ENCODE results near the gene NT5M.

NT5M gene

DNA sequence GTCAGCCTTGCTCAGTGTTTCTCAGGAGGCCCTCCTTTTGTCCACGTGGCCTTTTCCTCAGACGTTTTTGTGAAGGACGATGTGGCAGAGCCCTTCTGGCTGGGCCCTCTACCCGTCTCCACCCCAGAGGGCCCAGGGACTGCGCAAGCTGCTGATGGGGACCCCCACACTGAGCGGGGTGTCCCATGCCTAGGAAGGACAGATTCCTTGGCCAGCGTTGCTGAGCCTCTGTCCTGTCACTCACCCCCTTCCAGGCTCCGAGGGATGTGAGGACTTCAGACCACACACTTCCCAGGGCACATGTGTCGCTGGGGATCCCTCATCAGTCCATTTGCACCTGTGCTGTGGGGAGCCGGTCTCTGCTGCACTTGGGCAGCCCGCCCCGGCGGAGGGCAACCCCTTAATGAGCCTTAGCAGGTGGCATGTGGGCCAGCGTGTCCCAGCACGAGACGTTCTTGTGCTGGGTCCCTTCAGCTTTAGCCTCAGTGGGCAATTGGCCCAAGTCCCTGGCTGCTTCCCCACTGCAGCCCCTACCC is 48.3 kb downstream of the NT5M start:
- DNase-seq = no peak
- in situ Hi-C loops (cut with MboI; ENCODE audit: low pct_unique_long_range_greater_than_20kb, low sequenced_read_pairs) = loop anchor here (25.0 kb wide), 2 partner anchors 211 to 286 kb away; no protein-coding TSS in a partner anchor

DNA sequence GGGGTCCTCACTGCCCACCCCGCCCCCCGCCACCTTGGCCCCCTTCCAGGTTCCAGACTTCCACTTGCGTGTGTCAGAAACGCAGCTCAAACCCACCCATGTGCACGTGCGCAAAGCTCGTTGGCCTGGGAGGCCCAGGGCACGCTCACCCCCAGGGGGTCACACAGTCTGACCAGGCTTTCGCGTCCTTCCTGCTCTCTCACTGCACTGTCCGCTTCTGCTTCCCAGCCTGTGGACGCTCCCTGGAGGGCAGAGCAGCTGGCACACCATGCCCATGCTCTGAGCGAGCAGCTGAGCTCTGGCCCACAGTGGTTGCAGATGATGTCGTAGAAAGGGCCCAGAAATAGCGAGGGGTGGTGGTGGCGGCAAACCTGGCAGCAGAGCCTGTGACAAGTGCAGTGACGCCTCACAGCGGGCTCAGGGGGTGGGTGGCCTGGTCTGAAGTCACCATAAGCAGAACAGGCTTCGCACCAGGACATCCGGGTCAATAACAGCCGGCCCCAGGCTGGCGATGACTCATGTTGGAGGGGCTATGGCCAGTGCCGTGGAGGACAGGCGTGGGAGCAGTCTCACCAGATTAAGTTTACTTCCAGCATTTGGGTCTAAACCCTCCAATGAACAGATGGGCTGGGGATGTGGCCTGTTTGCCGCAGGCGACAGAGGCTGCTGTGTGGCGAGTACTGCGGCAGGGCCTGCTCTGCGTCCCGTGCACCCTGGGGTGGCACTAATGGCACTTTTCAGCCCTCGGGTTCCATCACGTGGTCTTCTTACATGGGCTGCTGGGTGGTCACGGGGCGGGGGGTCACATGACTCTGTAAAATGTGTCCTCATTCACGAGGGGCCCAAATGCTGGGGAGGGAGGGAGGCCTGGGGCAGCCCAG is 49.0 kb downstream of the NT5M start:
- in situ Hi-C loops (cut with MboI; ENCODE audit: low pct_unique_long_range_greater_than_20kb, low sequenced_read_pairs) = loop anchor here (25.0 kb wide), 2 partner anchors 210 to 285 kb away; no protein-coding TSS in a partner anchor
- DNase-seq = no peak

DNA sequence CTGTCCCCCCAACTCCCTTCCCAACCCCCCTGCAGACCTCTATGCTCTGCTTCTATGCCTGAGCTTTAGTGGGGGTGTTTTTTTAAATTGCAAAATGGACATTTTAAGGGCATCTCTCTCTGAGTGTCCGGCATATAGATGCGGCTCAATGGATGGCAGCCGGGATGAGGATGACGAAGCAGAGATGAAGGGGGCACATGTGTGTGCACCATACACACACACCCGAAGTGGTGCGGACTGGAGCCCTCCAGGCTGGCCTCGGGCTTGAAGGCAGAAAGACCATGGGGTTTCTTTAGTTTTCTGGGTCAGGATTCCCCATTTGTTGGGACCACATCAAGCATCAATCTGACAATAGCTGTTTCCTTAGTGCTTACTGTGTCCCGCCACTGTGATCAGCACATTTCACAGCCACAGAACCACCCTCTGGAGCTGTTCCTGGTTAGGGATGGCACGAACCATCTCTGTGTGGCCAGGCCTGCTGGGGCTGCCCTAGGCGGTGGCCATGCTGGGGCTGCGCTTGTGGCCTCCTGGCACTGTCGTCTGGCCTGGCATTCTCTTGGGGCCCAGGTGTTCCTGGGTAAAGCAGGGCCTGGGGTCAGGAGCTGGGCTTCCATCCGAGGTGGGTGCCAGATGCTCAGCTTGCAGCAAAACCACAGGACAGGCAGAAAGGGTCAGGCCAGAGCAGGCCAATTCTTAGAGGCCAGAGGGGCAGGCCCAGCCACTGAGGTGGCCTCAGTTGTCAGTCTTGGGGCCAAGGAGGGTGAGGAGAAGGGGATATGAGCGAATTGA is 49.9 kb downstream of the NT5M start:
- in situ Hi-C loops (cut with MboI; ENCODE audit: low pct_unique_long_range_greater_than_20kb, low sequenced_read_pairs) = loop anchor here (25.0 kb wide), 2 partner anchors 209 to 284 kb away; no protein-coding TSS in a partner anchor
- DNase-seq = no peak

DNA sequence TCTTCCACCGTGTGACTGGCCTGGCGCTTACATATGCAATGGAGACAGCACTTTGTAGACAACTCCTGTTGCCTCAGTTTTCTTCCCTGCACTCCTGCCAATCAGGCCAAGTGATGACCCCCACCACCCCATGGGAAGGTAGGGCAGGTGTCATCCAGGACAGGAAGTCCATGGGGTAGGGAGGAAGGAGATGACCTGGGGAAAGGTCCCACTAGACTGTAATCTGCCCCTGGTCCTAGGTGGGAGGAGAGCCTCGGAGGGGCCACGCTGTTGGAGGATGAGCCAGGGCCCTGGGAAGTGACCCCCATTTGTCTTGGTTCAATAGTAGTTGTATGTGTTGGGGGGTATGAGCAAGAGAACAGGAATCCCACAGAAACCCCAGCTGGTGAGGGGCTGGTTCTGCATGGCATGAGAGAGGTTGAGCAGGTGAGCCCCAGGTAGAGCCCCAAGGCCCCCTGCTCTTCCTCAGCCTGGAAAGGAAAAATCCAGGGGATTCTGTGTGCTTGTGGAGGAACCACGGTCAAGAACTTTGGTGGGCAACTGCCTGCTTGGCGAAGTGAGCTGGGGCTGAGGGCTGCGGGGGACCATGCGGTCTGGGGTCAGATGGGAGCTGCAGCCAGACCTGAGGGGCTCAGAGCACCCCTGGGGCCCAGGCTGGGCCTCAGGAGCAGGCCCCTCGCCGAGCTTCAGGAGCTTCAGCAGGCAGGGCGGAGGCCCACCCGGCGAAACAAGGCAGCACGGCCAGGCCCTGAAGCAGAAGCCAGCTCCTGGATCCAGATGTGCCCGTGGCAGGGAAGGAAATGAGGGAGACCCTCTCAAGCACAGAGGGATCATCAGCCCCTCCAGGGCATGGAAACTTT is 50.7 kb downstream of the NT5M start:
- in situ Hi-C loops (cut with MboI; ENCODE audit: low pct_unique_long_range_greater_than_20kb, low sequenced_read_pairs) = loop anchor here (25.0 kb wide), 2 partner anchors 208 to 283 kb away; no protein-coding TSS in a partner anchor
- no peak for DNase-seq

DNA sequence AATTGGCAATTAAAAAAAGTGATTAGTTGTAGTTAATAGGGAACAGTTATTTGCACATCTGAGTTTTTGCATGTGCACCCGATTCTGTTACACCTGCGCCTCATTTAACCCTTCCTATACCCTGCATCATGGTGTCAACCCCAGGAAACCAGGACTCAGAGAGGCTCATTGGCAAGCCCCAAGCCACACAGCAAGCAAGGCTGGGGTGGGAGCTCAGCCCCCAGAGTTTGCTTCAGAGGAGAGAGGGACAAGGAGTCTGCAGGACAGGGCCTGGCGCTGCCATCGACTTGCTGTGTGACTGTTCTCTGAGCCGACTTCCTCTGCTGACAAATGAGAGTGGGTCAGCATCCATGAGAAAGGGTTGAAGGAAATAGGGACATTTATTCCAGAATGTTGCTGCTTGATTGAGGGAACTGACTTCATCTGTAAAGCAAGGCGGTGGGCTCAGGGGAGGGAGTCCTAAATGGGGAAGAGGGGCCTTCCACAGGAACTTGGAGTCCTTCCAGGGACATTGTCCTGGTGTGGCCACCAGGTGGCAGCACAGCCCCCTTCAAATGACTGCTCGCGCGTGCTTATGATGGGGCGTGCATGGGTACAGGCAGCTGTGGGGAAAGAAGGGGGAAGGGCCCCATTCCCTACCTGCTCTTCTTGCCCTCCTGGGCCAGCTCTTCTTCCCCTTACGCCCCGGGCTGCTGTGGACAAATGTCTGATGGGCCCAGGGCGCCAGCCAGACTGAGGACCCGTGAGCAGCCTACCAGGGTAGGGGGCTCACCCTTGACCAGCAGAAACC is 51.6 kb downstream of the NT5M start:
- in situ Hi-C loops (cut with MboI; ENCODE audit: low pct_unique_long_range_greater_than_20kb, low sequenced_read_pairs) = loop anchor here (25.0 kb wide), 2 partner anchors 208 to 283 kb away; no protein-coding TSS in a partner anchor
- DNase-seq = peak; percentile 91

DNA sequence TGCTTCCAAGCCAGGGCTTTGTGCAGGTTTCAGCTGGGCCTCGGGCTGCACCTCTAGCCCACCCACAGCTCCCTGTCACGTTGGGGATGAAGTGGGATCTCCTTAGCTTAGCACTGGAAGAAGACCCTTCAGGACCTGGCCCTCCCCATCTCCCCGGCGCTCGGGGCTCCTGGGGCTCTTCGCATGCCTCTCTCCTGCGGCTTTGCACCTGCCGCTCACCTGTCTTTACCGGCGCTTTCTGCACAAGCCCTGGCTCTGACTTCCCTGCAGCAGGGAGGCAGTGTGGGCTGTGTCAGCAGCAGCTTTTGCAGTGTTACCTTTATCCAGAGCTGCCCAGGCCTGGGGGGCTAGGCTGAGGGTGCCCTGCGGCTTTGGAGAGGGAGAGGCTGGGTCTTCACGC is 52.3 kb downstream of the NT5M start:
- in situ Hi-C loops (cut with MboI; ENCODE audit: low pct_unique_long_range_greater_than_20kb, low sequenced_read_pairs) = loop anchor here (25.0 kb wide), 2 partner anchors 207 to 282 kb away; no protein-coding TSS in a partner anchor

DNA sequence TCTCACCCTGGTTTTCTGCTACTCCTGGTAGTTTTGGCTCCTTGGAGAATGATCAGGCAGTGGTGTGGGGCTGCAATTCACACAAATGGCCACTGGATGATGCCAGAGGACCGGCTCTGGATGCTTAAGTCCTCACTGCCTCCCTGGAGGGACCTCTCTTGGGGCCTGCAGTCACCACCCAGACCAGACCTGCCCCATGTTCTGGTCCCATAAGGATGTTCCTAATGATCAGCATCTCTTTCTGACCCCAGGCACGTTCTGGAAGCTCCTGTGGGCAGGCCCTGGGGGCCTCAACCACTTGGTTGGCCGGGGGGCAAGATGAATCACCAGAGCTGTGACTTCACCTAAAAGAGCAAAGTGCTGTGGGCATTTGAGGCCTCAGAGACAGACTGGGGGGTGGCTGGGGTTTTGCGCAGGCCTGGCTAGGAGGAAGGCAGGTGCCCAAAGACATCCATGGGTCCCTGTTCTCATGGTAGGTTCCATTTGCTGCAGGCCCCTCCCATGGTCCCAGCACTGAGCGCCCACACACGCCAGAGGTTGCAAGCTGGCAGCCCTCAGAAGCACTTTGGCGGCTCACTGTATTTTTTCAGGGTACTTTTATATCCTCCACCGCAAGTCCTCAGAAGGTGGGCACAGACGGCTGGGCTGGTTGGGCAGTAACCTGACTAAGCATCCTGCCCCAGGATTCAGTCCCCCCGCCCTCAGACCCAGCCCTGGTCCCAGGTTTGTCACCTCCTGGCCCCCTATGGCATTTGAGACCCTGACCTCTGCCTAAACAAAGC is 53.2 kb downstream of the NT5M start:
- peak; percentile 92 for DNase-seq
- in situ Hi-C loops (cut with MboI; ENCODE audit: low pct_unique_long_range_greater_than_20kb, low sequenced_read_pairs) = loop anchor here (25.0 kb wide), 2 partner anchors 206 to 281 kb away; no protein-coding TSS in a partner anchor

More for the DNA sequence above, 52.3 kb downstream of the NT5M start:
- no peak for DNase-seq

DNA sequence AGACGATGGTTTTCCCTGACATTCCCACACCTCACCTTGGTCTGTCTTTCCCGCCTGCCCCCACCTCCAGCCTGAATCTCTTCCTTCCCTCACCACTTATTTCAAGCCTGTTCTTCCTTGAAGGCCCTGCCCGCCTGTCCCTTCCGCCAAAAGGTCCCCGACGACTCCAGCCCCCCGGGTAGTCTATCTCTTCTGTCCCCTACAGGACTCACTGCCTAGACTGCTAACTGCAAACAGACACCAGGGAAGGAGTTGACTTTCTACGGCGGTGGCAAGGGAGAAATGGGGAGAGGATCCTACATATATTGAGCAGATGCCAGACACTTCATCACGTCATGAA is 53.7 kb downstream of the NT5M start:
- no peak for DNase-seq
- in situ Hi-C loops (cut with MboI; ENCODE audit: low pct_unique_long_range_greater_than_20kb, low sequenced_read_pairs) = loop anchor here (25.0 kb wide), 2 partner anchors 205 to 280 kb away; no protein-coding TSS in a partner anchor

DNA sequence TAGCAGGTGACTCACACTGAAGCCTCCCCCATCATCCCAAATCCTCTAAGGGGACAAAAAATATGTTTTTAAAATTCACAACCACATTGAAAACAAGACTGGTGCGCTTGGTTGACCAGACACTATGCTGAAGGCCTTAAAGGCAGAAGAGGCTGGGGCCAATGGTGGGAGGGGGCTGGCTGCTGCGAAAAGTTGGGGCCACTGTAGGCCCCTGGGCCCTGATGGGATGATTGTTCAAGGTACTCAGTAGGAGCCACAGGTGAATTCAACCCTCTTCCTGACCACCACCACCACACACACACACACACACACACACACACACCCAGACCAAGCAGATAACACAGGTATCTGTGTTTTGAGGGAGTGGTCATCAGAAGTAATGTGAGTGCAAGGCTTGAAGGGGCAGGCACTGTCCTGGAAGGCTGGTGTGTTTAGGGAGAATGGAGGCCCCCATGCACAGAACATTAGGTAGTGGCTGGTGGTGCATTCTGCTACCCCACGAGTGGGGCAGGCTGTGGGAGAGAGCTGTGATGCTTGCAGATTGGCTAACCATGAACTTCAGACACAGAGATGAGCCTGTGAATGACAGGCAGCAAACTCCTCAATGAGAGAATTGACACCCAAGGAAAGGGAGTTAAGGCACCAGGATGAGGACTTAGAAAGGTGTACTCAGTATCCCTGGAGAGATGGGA is 55.0 kb downstream of the NT5M start:
- in situ Hi-C loops (cut with MboI; ENCODE audit: low pct_unique_long_range_greater_than_20kb, low sequenced_read_pairs) = loop anchor here (25.0 kb wide), 2 partner anchors 204 to 279 kb away; no protein-coding TSS in a partner anchor
- DNase-seq = no peak

DNA sequence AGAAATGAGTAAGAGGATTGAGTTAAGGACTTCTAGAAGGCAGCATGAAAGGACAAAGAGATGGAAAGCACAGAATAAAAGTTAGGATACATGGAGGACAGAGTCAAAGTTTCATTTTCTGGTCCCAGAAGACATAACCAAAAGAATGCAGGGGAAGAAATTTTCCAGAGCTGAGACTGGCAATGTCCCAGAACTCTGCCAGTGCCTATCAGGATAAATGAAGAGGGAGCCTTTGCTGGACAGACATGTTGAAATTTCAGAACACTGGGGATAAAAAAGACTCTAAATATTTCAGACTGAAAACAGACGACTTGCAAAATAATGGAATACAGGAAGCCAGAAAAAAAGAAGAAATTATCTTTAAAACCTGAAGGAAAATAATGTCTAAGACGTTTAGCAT is 55.7 kb downstream of the NT5M start:
- no peak for DNase-seq
- in situ Hi-C loops (cut with MboI; ENCODE audit: low pct_unique_long_range_greater_than_20kb, low sequenced_read_pairs) = loop anchor here (25.0 kb wide), 2 partner anchors 203 to 278 kb away; no protein-coding TSS in a partner anchor

DNA sequence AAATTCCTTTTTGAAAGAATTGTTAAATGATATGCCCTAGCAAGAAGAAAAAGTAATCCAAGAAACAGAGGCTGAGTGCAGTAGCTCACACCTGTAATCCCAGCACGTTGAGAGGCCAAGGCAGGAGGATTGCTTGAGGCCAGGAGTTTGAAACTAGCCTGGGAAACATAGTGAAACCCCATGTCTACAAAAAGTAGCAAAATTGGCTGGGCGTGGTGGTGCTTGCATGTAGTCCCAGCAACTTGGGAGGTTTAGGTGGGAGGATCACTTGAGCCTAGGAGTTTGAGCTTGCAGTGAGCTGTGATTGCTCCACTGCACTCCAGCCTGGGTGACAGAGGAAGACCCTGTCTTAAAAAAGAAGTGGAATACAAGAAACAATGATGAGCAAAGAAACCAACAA is 56.1 kb downstream of the NT5M start:
- in situ Hi-C loops (cut with MboI; ENCODE audit: low pct_unique_long_range_greater_than_20kb, low sequenced_read_pairs) = loop anchor here (25.0 kb wide), 2 partner anchors 203 to 278 kb away; no protein-coding TSS in a partner anchor
- DNase-seq = no peak

DNA sequence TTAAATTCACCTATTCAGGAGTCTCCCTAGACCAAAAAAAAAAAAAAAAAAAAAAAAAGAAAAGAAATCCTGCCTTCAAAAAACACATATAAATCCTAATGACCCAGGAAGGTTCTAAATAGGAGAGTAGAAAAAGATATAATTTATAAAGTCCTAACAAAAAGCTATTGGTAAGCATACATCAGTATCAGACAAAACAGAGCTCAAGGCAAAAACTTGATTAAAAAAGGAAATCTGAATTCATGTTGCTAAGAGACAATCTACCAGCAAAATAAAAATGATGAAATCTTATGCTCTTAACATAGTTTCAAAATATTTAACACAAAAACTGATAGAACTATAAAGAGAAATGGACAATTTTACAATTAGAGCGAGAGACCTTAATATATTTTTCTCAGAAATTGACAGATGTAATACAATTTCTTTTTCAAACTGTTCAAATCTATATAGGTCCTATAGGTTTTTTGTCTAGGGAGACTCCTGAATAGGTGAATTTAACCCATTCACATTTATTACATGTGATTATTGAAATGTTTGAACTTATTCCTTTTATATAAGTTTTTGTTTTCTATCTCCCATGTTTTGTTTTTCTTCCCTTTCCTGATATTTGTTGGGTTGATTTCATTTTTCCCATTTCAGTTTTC is 57.0 kb downstream of the NT5M start:
- no peak for DNase-seq
- in situ Hi-C loops (cut with MboI; ENCODE audit: low pct_unique_long_range_greater_than_20kb, low sequenced_read_pairs) = loop anchor here (25.0 kb wide), 2 partner anchors 202 to 277 kb away; no protein-coding TSS in a partner anchor

DNA sequence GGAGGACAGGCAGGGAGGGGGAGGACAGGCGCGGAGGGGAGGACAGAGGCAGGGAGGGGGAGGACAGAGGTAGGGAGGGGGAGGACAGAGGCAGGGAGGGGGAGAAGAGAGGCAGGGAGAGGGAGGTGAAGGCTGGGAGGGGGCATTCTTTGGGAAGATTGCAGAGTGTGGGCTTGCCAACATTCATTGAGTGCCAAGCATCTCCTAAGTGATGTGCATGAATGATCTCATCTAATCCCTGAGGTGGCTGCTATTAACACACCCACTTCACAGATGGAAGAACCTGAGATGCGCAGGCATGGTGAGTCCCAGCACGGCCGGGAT is 58.3 kb downstream of the NT5M start:
- no peak for DNase-seq
- in situ Hi-C loops (cut with MboI; ENCODE audit: low pct_unique_long_range_greater_than_20kb, low sequenced_read_pairs) = loop anchor here (25.0 kb wide), 2 partner anchors 201 to 276 kb away; no protein-coding TSS in a partner anchor

DNA sequence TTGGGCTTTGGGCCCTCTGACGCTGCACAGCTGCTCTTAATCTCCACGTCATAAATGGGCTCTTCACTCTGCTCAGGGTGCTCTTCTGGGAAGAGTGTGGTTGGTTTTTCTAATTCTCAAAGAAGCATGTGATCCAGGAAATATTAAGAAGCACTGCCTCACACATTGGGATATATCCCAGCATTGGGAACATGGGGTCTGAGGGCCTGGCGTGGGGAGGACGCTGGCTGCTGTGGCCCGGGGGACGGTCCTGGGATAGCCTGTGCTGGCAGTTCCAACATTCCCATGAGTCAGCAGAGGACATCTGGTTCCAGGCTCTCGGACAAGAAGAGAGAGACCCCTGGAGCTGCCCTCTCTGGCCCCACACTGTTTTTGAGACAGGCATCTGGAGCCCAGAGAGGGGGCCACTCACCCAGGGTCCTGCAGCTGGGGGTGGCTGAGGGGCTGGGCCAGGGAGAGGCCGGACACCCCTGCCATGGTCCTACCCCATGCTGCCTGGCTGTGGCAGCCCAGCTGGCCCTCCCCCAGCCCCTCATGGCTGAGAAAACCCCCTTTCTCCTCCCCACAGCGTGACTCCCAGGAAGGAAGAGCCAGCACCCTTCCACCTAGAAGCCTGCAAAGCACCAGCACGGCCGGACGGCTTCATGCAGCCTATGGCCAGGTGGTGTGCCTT is 58.8 kb downstream of the NT5M start:
- in situ Hi-C loops (cut with MboI; ENCODE audit: low pct_unique_long_range_greater_than_20kb, low sequenced_read_pairs) = loop anchor here (25.0 kb wide), 2 partner anchors 200 to 275 kb away; no protein-coding TSS in a partner anchor
- DNase-seq = no peak

DNA sequence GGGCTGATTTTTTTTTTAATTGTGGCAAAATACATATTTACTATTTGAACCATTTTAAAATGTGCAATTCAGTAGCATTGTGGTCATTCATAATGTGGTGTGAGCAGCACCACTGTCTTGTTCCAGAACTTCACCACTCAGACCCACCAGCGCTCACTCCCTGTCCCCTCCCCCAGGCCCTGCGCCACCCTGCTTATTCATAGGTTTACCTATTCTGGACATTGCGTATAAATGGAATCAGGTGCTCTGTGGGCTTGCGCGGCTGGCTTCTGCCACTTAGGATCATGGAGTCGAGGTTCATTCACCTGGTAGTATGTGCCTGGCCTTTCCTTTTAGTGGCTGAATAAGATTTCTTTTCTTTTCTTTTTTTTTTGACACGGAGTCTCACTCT is 59.4 kb downstream of the NT5M start:
- DNase-seq = no peak
- in situ Hi-C loops (cut with MboI; ENCODE audit: low pct_unique_long_range_greater_than_20kb, low sequenced_read_pairs) = loop anchor here (25.0 kb wide), 2 partner anchors 200 to 275 kb away; no protein-coding TSS in a partner anchor
